Left renal cortex interstitium (tissue), 4 donors: ENCODE measurements around the gene PHC3. TPM values are rescaled to one million over a fixed set of nuclear protein-coding genes. Genes with fewer than 3 reads are reported as not detected.

Source experiments
- DNase-seq, 4 donors: peaks; one replicate each; pipeline ENCODE4 v3.0.0-alpha.2; 2013; ENCODE audit warnings: low read depth in 4 of 4, low spot score in 2 of 4, missing footprints in 1 of 4
- polyA plus RNA-seq, 4 donors: library from polyadenylated mRNA; unstranded; fragments of 120-200 nt; gene quantifications; one replicate each; pipeline ENCODE4 v1.2.1, GENCODE V29; 2013; ENCODE audit not compliant: insufficient read length in 4 of 4

PHC3 gene
- polyA plus RNA-seq, 4 donors: 18.2 to 44.6 (median 29.1) TPM

GRCh38 chr3:170047133-170047404 lies 134.5 kb downstream of the PHC3 start:
- DNase-seq: no peak

DNA sequence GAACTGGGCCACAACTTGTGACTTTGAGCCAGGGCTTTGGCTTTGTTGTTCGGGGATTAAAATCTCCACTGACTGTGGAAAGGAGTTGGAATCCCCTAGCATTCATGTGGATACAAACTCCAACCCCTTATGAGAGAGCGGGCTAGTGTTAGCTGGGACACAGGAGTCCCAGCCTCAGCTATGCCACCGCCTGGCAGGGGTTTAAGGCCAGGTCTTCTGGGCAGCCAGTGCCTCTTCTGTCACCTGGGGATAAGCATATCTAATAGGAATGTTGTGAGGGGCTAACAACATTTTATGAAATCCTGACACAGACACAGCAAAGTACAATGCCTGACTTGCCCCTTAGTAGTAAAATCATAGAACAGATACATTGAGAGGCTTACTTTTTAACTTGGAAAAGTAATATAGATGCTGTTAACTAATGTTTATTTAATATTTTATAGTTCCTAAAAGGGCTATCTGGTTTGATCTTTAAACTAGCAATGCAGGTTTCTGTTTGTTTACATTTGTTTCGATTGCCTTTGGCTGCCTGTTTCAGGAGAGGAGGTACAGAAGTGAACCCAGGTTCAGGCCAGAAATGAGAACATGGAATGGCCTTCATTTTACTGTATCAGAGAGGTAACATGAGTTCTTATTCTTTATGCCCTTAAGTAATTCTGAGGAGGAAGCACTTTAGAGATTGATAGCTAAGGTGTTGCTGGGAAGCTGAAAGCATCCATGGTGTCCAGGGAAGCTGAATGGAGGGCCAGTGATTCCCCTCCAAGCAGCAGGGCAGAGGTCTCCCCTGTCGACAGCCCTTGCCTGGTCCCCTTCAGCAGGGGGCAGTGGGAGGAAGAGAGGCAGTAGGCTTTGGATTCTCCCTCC lies 135.0 kb downstream of the PHC3 start:
- DNase-seq: no peak

- DNase-seq: no peak
Measured at GRCh38 chr3:170044795-170045244, 136.7 kb downstream of the PHC3 start.

DNA sequence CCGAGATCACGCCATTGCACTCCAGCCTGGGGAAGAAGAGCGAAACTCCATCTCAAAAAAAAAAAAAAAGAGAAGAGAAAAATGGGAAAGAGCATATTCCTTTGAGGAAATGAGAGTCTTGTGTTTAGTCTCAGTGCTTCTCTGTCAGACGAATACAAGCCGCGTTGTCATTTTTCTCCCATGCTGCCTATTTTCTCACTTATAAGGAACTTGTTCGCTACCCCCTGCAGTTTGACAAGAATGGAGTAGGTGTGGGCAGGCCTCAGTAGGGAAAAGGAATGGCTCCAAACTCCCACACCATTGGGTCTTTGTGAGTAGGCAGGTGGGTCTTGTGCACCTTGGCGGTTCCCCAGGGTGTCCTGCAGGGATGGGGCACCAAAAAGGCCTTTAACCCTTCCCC lies 137.3 kb downstream of the PHC3 start:
- no peak for DNase-seq

- no peak for DNase-seq
Measured at GRCh38 chr3:170043506-170043905, 138.0 kb downstream of the PHC3 start.

DNA sequence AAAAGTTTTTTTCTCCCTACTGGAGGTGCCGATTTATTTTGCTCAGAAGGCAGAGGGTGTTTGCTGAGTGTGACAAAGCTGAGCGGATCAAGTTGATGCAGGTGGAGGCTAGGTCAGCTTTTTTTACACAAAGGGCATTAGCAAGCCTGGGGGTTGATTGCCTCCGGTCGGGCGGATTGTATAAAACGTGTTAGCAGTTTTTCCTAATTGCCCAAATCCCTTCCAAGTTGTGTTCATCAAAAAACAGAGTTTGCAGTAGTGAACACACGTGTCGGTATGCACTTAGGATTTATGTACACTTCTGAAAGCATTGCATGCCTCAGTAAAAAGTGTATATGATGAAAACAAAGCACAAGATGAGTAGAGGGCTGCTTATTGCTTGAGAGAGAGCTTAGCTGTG lies 141.1 kb downstream of the PHC3 start:
- no peak for DNase-seq

- no peak for DNase-seq
Measured at GRCh38 chr3:170038434-170039110, 143.0 kb downstream of the PHC3 start.

Other genes starting within 250 kb of the PHC3 start
- 100 to 1,000 TPM; 177 to 208 (median 183) TPM for gene SEC62, start 214.9 kb downstream of the PHC3 start, polyA plus RNA-seq
- 10 to 100 TPM; 33.0 to 46.1 (median 38.0) TPM for gene GPR160, start 143.7 kb downstream of the PHC3 start, polyA plus RNA-seq
- gene PRKCI, start 40.7 kb upstream of the PHC3 start, polyA plus RNA-seq: 100 to 1,000 TPM in 1 of 4 donors, 10 to 100 TPM in 3; 58.4 to 101 (median 65.0) TPM
- gene SKIL, start 176.0 kb upstream of the PHC3 start, polyA plus RNA-seq: 10 to 100 TPM; 39.8 to 59.4 (median 42.7) TPM
- gene CLDN11, start 237.1 kb upstream of the PHC3 start, polyA plus RNA-seq: 100 to 1,000 TPM; 194 to 292 (median 224) TPM